Breast epithelium (tissue), 3 donors: Measurements from ENCODE around the gene GREM1.

Source experiments
- CTCF ChIP-seq, 3 donors: fragments of 450-650 bp; IDR thresholded peaks; one replicate each; pipeline ENCODE4 v1.5.1; 2016 to 2017; ENCODE audit warnings: antibody characterized with exemption in 3 of 3, mild to moderate bottlenecking in 3 of 3, moderate library complexity in 3 of 3
- POLR2A ChIP-seq: fragments of 450-650 bp; IDR thresholded peaks from one replicate; pipeline ENCODE4 v1.6.1; 2016; ENCODE audit warnings: antibody characterized with exemption, mild to moderate bottlenecking, moderate library complexity
- POLR2AphosphoS5 ChIP-seq, 3 donors: sonication (generic); formaldehyde crosslinking; IDR thresholded peaks; one replicate each; pipeline ENCODE4 v1.6.1; 2017; ENCODE audit warnings: antibody characterized with exemption in 3 of 3

DNA sequence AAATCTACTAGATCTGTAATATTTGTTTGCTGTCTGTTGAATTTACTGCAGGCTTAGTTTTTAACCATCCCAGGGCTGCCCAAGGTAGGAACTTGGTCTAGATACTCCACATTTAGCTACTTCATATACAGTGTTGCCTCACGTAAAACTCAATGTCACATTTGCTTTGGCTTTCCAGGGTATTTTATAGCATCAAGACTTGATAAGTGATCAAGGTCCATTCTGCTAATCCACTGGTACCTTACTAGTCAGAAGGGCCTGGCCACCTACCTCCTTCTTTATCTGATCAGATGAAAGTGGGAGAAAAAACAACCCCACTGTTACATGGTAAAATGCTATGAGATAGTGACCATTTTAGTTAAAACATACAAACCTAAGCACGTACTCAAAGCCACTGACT lies 25.5 kb upstream of the GREM1 start:
- TF ChIP-seq POLR2A (no peak), CTCF (IDR thresholded peaks at IDR 0.05) (no peak), POLR2AphosphoS5 (IDR thresholded peaks at IDR 0.05) (no peak)
